Motor neuron (in vitro differentiated cells): ENCODE results near the gene ETS1. TPM values are rescaled to one million over a fixed set of nuclear protein-coding genes. Genes with fewer than 3 reads are reported as not detected.

Experiments used
- ATAC-seq, 8 experiments: fragments of 200-7000 bp; cut with Tn5 transposase; replicated peaks in 6 of 8; 2 replicates each; pipeline ENCODE4 v1.8.0; 2021; ENCODE audit warnings: mild to moderate bottlenecking in 8 of 8, moderate library complexity in 8 of 8
- H3K27ac ChIP-seq, 2 donors: fragments of 250-450 bp; sonication (Bioruptor Pico); 2 replicates each; pipeline ENCODE4 v1.9.0; 2021; ENCODE audit warnings: antibody characterized with exemption in 2 of 2, mild to moderate bottlenecking in 2 of 2, moderate library complexity in 1 of 2
- H3K4me1 ChIP-seq, 2 donors: fragments of 250-450 bp; sonication (Bioruptor Pico); replicated peaks in 1 of 2; 2 replicates each; pipeline ENCODE4 v1.6.1; 2021; ENCODE audit warnings: antibody characterized with exemption in 2 of 2, mild to moderate bottlenecking in 2 of 2, moderate library complexity in 1 of 2
- H3K4me3 ChIP-seq, 5 donors: fragments of 250-450 bp; sonication (Bioruptor Pico); 2 replicates each; pipeline ENCODE4 v1.9.0; 2021; ENCODE audit warnings: antibody characterized with exemption in 5 of 5, mild to moderate bottlenecking in 5 of 5, moderate library complexity in 4 of 5
- WGBS, 10 experiments: fragments of 450-650 bp; shearing (Covaris generic); methylation state at CpG; one replicate each; pipeline ENCODE4 v1.0.0; 2022; 5-methylcytosine and 5-hydroxymethylcytosine counted together
- in situ Hi-C, 9 experiments: fragments of 400-800 bp; cut with MboI; loops; one replicate each; pipeline ENCODE4 v1.15.0; 2021; ENCODE audit warnings: low sequenced_read_pairs in 9 of 9, low pct_unique_long_range_greater_than_20kb in 2 of 9; ENCODE audit not compliant: unreplicated experiment in 9 of 9
- total RNA-seq, 8 experiments: library from RNA; unstranded; fragments of 300-600 nt; gene quantifications; 2 replicates each; pipeline versions ENCODE4 v1.2.3 to v1.2.4, GENCODE V29; 2022

The ETS1 gene
- total RNA-seq, 8 experiments from 2014 or later, result 0.11 to 18.4 (median 3.4) TPM

DNA sequence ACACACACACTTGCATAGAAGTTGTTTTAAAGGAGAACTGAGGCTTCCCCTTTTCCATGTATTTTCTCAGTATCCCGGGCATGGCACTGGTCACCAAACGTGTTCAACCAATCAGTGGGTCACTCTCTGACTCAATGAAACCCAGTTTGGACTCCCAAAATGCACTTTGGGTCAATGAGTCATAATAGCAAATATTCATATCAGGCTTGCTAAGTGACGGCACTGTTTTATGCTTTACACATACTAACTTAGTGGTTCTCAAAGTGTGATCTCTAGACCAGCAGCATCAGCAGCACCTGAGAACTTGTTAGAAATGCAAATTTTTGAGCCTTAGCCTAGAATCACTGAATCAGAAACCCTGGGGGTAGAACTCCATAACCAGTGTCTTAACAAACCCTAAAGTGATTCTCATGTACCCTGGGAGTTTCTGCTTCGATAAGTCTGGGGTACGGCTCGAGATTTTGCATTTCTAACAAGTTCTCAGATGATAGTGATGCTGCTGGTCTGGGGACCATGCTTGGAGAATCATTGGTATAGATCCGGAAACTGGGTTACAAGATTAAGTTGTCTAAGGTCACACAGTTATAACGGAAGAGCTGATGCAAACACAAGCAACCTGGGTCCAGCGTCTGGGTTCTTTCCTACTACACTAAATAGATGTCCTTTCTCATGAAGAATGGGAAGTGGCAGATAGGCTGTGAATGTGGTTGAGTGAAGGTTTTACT, 35.6 kb downstream of the ETS1 start:
- H3K4me1 ChIP-seq, result peaks cover 0 to 19% of the 10 kb centered on the region in 2 donors
- in situ Hi-C loops, result loop anchor here in 1 of 9 experiments (25.0 kb wide), 1 partner anchor 286 kb away; no protein-coding TSS in a partner anchor
- ATAC-seq, result no peak
- 75 to 88% (median 84%) methylated on average over 2 to 8 of the region's 9 CpGs; no CpG with 5 or more reads in 2 of the 10 experiments for WGBS, 10 experiments
- H3K4me3 ChIP-seq, result no peak overlapping the region
- no peak overlapping the region for H3K27ac ChIP-seq

- H3K27ac ChIP-seq, result no peak overlapping the region
- in situ Hi-C loops, result loop anchor here in 1 of 9 experiments (25.0 kb wide), 1 partner anchor 286 kb away; no protein-coding TSS in a partner anchor
- 79 to 100% (median 91%) methylated on average over 1 to 4 of the region's 4 CpGs; no CpG with 5 or more reads in 3 of the 10 experiments for WGBS, 10 experiments
- peaks cover 0 to 19% of the 10 kb centered on the region in 2 donors for H3K4me1 ChIP-seq
- ATAC-seq, result no peak
- H3K4me3 ChIP-seq, result no peak overlapping the region
Measured at GRCh38 chr11:128551058-128551457, 36.3 kb downstream of the ETS1 start.

DNA sequence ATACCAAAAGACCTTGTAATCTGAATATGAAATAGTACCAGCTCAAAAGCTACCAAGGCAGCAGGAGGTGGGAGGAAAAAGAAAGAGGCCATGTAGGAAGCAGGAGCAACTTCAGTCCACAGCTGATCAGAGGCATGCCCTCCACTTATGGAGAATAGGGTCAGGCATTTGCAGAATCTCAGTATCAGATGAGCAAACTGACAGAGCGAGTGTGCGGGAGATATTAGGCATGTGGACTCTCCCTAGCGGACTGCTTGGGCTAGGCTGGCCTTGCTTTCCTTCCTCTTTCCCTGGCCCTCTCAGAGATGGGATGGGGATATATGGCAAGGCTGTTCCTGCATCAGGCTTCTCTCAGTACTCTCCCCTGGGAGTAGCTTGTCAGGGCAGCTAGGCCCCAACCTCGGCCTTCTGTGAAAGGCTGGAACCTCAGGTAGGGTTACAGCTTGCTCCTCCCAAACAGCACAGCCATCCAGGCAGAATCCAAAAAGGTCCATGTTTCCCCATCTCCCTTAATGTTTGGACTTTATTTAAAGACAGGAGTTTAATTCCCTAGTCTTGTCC, 37.0 kb downstream of the ETS1 start:
- H3K4me3 ChIP-seq, result no peak overlapping the region
- in situ Hi-C loops, result loop anchor here in 1 of 9 experiments (25.0 kb wide), 1 partner anchor 287 kb away; no protein-coding TSS in a partner anchor
- peaks cover 0 to 19% of the 10 kb centered on the region in 2 donors for H3K4me1 ChIP-seq
- H3K27ac ChIP-seq, result no peak overlapping the region
- 20 to 100% (median 94%) methylated on average over 1 to 3 of the region's 4 CpGs; no CpG with 5 or more reads in 3 of the 10 experiments for WGBS, 10 experiments
- no peak for ATAC-seq

GRCh38 chr11:128549256-128549944, 38.0 kb downstream of the ETS1 start:
- Histone ChIP-seq H3K4me1 (peaks cover 1 to 23% of the 10 kb centered on the region in 2 donors), H3K27ac (no peak overlapping the region), H3K4me3 (peak overlapping the region; percentile 4 to 33 (median 23))
- 0 to 75% (median 17%) methylated on average over 1 to 7 of the region's 37 CpGs; no CpG with 5 or more reads in 5 of the 10 experiments for WGBS, 10 experiments
- ATAC-seq, result no peak
- in situ Hi-C loops, result no loop called here

GRCh38 chr11:128548649-128549255, 38.6 kb downstream of the ETS1 start:
- H3K27ac ChIP-seq, result no peak overlapping the region
- 0 to 20% (median 0%) methylated on average over 2 to 12 of the region's 32 CpGs; no CpG with 5 or more reads in 4 of the 10 experiments for WGBS, 10 experiments

GRCh38 chr11:128547946-128548648, 39.3 kb downstream of the ETS1 start:
- in situ Hi-C loops, result no loop called here

More at GRCh38 chr11:128548649-128549255, 38.6 kb downstream of the ETS1 start:
- in situ Hi-C loops, result no loop called here
- Histone ChIP-seq H3K4me1 (peaks cover 4 to 29% of the 10 kb centered on the region in 2 donors), H3K4me3 (peak overlapping the region; percentile 4 to 33 (median 23))
- ATAC-seq, result peak; percentile 16 to 93 (median 66)

DNA sequence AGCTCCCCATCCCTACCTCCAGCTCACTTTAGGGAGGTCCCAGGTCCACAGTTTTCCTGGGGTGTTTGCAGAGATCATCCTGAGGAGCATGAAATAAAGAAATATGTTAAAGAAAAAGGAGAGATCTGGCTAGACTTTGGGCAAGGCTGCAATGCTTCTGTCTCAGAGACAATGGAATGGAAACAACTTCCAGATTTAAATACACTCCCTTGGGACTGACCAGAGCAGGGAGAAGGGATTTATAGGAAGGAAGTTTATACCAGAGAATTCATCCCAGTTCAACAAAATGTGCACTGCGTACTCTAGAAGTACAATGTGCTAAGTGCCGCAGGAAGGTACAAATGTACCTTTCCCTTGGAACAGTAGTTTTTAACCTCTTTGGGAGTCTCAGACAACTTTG, 40.4 kb downstream of the ETS1 start:
- Histone ChIP-seq H3K4me3 (no peak overlapping the region), H3K27ac (no peak overlapping the region), H3K4me1 (peaks cover 4 to 28% of the 10 kb centered on the region in 2 donors)
- 83 to 100% (median 92%) methylated on average over 1 to 2 of the region's 2 CpGs; no CpG with 5 or more reads in 7 of the 10 experiments for WGBS, 10 experiments
- in situ Hi-C loops, result no loop called here
- ATAC-seq, result no peak

More at GRCh38 chr11:128547946-128548648, 39.3 kb downstream of the ETS1 start:
- peak overlapping the region; percentile 4 to 33 (median 23) for H3K4me3 ChIP-seq
- 0 to 68% (median 47%) methylated on average over 2 to 10 of the region's 11 CpGs; no CpG with 5 or more reads in 1 of the 10 experiments for WGBS, 10 experiments
- no peak for ATAC-seq
- H3K27ac ChIP-seq, result no peak overlapping the region
- H3K4me1 ChIP-seq, result peaks cover 4 to 31% of the 10 kb centered on the region in 2 donors

GRCh38 chr11:128544471-128545051, 42.8 kb downstream of the ETS1 start:
- H3K27ac ChIP-seq, result no peak overlapping the region

DNA sequence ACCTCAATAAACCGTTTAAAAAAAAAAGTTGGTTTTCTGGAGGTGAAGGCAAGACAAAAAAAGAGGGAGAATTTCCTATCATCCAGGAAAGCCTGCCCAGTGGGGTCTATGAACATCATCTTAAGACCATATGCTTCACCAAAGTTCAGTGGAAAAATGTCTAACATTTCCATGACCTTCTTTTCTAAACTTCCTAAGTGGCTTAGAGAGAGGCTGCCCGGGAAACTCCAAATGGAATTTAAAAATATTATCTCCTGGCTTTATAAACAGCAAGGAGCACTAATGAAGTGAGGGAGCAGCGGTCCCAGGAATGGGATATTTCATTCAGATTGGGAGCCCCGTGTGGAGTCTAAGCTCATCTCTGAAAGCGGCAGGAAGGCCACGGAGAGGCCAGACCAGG, 46.9 kb downstream of the ETS1 start:
- Histone ChIP-seq H3K4me3 (no peak overlapping the region), H3K4me1 (peaks cover 4 to 16% of the 10 kb centered on the region in 2 donors), H3K27ac (no peak overlapping the region)
- in situ Hi-C loops, result no loop called here
- ATAC-seq, result no peak
- 60 to 91% (median 79%) methylated on average over 1 to 6 of the region's 6 CpGs for WGBS, 10 experiments

More at GRCh38 chr11:128544471-128545051, 42.8 kb downstream of the ETS1 start:
- Histone ChIP-seq H3K4me3 (no peak overlapping the region), H3K4me1 (peaks cover 4 to 27% of the 10 kb centered on the region in 2 donors)
- in situ Hi-C loops, result no loop called here
- 0 to 27% (median 0%) methylated on average over 1 to 6 of the region's 7 CpGs; no CpG with 5 or more reads in 1 of the 10 experiments for WGBS, 10 experiments
- peak in 7 of 8 experiments; percentile 19 to 90 (median 82) for ATAC-seq

- Histone ChIP-seq H3K4me3 (no peak overlapping the region), H3K4me1 (peaks cover 4 to 14% of the 10 kb centered on the region in 2 donors), H3K27ac (no peak overlapping the region)
- 44 to 100% (median 59%) methylated on average over 1 of the region's 1 CpG; no CpG with 5 or more reads in 4 of the 10 experiments for WGBS, 10 experiments
- in situ Hi-C loops, result no loop called here
- no peak for ATAC-seq
Measured at GRCh38 chr11:128536506-128536905, 50.9 kb downstream of the ETS1 start.

DNA sequence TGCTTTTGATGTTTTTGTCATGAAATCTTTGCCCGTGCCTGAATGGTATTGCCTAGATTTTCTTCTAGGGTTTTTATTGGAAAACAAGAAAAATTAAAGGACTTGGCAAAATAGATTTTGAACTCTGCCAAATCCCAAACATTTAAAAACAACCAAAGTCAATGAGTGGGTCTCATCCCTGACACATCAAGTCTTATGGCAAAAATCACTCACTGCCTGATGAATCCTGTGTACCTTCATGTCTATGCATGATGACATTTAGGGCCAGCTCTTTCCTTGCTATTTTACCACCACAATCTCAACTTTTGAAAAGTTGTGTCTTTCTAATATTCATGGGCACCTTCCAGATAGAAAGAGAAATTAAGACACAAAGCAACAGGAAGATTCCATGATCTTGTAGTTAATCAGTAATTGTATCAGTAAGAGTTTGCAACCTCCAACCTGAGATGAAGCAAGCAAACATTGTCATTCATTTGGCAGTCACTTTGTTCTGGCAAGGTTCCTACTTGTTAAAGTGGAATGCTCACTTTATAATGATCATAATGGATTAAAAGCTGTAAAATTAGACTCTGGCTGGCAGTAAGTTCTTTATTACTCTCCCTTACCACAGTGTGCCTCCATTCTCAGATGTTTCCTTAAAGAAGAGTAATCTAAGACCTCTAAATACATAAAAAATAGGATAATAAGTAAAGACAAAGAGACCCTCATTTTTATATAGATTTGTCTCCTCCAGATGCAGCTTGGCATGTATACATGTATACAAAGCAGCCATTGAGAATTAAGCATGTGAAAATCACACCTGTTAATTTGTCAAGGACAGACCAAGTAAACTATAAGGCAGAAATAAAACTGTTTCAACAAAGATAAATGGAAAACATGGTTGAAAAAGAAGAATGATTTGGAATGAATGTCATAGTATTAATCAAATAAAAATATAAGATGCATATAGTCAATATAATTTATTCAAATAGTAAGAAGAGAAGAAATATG, 51.6 kb downstream of the ETS1 start:
- ATAC-seq, result no peak
- peaks cover 4 to 14% of the 10 kb centered on the region in 2 donors for H3K4me1 ChIP-seq
- no peak overlapping the region for H3K4me3 ChIP-seq
- no peak overlapping the region for H3K27ac ChIP-seq
- in situ Hi-C loops, result no loop called here
- 35 to 100% (median 71%) methylated on average over 1 of the region's 1 CpG; no CpG with 5 or more reads in 3 of the 10 experiments for WGBS, 10 experiments
